HG02588 (cell line): ENCODE data around the gene MGRN1.

ENCODE experiments used
- ATAC-seq: cut with Tn5 transposase; IDR thresholded peaks from one replicate; pipeline ENCODE4 v1.9.1; 2021; ENCODE audit warnings: mild to moderate bottlenecking, moderate library complexity; ENCODE audit not compliant: unreplicated experiment

MGRN1 gene

DNA sequence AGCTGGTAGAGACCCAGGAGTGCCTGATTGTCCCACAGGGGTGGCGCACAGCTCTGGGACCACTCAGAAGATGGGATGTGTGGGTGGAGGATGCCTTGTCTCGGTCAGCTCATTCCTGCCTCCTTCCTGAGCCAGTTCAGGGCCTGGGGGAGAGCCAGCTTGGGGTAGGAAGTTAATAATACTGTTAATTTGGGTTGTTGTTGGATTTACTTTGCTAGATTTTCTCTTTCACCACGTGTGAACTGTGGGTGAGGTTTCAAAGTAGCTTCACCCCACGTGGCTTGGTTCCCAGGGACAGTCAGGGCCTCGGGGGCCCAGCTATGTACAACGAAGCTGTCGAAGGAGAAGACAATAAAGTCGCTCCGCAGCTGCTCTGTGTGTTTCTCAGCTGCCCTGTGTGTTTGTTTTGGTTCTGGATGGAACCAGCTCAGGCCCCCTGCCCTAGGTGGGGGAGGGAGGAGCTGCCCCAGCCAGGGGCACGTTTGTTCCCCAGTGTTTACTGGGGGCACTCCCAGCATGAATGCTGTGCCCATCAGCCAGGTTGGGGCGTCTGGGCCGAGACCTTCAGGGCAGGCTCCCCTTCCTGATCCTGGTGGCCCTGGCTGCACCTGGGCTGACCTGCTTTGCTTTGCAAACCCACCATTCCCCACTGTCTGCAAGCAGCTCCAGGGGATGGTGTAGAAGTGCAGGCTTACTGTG lies 71.0 kb downstream of the MGRN1 start:
- no peak for ATAC-seq

DNA sequence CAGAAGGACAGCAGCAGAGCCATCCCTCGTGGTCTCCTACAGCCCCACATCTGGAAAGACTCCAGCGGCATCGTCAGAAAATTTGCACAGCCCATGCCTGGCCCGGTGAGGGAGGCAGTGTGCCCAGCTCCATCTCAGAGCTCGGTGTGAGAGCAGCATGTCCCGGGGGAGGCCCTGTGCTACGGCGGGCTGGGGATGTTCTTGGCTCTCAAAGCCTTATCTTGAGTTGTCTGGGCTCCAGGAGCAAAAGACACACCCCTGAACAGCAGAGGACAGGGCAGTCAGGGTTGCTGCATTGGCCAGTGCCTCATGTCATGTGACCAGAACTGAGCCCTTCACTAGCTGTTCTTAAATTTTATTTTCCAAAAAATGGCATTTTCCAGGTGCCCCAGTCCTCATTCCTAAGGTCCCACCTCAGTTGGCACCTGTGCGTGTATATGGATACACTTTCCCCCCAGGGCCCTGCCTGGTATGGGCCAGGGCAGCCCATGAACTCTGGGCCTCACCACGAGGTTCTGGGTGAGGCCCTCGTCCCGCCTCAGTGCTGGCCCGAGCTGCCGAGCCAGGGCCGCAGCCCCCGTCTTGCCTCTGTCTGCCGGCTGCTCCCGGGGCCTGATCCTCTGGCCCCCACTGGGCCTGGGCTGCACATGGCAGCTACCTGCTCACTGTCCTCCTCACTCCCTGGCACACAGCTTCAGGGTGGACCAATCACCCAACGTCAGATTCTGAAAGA lies 71.7 kb downstream of the MGRN1 start:
- no peak for ATAC-seq

DNA sequence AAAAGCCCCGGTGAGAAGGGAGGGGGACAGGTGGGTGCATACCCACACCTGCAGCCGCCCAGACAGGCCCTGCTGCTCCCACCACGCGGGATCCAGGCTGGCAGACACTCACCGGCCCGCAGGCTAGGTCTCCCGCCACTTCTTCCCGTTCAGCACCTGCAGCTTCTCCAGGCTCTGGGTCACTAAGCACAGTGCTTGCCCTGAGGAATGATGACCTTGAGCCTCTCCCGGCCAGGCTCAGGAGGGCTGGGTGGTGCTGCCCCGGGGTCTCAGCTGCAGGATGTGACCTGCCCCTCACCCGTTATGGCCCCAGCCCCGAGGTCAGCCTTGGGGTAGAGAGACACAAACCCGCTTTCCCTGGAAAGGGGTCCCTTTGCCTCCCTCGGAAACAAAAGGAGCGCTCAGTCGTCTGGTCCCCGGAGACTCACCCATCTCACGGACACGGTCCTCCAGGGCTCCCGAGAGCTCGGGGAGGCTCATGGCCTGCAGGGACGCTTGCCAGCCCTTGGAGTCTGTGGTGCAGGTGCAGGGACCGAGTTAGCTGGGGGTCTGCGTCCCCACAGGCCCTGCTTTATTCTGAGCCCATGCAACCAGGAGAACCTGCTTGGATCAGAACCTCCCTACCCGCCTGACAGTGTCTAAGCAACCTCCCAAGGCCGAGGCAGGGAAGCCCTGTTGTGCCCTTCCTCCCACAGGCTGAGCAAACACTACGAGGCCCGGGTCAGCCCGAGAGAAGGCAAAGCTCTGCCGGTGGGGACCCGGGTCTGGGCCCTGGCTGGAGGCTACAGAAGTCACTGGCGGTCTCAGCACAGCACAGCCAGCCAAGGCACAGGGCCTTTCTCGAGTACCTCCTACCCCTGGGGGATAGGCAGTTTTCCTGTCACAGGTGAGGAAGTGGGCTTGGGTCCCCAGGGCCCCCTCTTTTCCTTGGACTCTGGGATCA lies 72.5 kb downstream of the MGRN1 start:
- ATAC-seq: no peak

DNA sequence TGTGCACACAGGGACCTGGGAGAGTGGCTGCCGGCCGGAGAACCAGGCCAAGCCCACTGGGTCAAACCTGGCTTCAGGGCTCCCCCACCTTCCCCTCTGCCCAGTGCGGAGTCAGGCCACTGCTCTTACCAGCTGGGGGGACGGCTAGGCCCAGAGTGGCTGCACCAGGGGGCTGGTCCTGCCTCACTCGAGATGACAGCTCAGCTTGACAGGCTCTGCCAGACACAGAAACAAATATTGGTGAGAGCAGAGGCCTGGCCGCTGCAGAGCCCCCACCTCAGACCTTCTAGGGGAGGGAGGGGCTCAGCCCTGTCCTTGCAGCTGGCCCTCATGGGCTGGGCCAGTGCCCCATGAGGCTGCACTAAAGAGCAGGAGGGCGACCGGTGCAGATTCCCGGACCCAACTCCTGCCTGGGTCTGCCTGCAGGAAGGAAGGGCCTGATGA lies 73.2 kb downstream of the MGRN1 start:
- ATAC-seq: no peak

DNA sequence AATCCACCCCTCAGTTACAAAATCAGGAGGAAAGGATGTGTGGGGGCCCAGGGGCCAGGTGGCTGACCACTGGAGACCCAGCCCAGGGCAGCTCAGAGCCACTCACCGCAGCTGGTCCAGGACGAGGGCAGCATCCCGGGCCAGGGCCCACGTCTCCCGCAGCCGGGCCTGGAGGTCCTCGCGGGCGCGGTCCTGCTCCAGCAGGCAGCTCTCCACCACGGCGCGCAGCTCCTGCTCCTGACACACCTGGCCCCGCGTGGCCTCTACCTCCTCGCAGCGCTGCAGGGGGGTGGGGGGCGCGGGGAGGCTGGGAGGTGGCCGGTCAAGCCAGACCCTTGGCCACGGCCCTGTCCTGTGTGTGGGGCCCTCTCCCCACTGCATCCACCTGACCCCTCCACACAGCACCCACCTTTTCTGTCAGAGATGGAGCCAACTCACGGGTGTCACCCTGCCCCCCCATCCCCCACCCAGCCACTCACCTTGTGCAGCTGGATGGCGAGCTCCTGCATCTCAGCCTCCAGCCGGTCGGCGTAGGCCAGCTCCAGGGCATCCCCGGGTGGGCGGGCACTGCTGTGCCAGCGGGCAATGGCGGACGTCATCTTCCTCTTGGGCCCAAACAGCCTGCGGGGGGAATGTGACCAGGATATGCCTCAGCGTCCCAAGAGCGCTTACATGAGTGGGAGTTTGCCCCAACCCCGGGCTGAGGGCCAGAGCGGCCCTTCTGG lies 73.9 kb downstream of the MGRN1 start:
- no peak for ATAC-seq

DNA sequence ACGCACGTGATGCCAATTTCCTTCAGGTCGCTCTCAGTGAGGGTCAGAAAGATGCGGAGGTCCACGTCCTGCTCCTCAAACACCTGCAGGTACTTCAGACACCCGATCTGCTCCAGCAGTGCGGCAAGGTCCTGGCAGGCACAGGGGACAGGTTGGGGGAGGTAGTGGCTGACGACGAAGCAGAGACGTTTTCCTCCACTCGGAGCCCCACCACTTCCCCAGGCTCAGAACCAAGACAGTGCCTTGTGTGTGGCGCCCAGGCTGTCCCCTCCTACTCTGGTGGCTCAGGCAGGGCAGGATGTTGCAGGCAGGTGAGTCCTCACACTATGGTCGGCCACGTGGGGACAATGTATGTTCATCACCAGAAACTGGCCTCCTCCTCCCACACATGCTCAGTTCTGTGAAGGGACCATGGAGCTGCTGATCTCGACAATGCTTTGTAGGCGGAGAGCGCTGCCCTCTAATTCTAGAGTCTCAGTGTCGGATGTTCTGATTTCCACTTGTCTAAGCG lies 74.5 kb downstream of the MGRN1 start:
- ATAC-seq: no peak

DNA sequence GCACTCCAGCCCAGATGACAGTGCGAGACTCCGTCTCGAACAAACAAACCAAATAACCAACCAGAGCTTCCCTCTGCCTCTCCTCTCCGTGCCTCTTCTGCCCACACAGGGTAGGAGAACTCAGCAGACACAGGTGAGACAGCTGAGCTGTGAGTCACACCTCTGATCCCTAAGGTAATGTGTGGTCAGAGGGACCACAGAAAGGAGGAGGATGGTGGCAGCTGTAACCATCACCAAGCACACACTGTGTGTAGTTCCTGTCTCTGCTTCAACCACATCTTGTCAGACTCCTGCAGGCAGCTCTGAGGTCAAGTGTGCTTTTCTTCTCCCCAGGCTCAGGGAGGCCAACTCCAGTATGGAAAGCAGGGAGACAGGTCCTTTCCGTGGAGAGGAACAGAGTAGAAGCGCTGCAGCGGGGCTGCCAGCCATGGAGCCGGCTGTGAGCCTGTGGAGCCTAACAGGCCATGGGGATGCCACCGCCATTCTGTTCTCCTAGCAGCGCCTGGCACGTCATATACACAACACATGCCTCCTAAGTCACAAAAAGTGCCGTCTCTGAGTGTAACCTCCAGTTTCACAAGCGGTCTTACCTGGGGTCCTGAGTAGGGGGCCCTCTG lies 75.9 kb downstream of the MGRN1 start:
- no peak for ATAC-seq

DNA sequence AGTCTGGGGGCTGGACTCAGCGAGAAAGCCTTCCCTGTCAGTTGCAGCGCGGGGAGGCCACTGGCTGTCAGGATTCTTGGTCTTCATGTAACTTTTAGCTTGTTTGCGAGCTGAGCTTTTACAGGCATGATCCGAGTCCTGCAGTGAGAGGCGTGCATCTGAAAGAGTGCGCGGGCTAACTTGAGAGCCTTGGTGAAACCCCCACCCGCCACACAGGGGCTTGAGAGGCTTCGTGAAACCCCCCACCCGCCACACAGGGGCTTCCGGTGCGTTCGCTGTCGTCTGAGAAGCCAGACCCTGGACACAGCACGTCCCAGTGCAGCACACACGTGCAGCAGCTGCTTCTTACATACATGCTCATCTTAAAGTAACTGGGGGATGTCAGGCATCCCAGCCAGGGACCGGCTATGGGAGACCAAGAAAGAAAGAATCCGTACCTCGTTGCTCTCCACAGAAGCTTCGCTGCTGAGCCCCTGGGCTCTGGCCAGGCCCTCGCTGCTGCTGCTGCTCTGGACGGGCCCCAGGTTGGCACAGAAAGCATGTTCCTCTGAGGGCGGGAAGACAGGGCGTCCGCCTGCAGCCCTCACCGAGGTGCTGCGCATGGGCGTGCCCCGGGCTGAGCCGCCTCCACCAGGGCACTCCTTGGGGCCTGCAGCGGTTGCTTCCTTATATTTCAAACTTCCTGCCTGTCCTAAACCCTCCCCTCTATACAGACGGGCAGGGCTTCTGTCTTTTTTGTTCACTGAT lies 76.5 kb downstream of the MGRN1 start:
- ATAC-seq: no peak

DNA sequence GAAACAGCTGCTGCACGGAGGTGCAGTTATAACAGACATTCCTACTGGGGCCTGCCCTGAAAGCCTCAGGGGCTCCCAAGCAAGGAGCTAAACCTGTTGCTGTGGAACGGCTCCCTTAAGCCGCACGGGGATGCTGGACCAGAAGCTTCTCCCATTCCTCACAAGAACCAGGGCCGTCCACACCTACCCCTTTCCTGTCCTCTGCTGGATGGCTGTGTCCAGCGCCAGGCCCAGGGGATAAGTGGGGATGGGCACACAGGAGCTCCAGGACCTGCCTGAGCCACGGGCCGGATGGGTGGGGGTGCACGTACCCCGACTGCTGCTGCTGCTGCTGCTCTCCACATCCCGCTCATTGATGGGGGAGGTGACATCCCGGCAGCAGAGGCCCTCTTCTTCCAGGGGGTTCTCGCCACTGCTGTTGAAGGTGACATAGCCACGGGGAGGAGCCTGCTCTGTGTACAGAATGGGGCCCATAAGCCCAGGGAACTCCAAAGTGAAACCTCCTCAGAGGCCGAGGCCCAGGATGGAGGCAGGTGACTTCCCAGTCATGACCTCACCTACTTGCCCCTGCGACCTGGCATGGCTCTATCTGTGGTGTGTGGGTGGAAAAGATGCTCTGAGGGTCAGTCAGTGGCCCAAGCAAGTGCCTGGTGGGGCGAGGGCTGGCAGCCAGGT lies 77.3 kb downstream of the MGRN1 start:
- no peak for ATAC-seq

DNA sequence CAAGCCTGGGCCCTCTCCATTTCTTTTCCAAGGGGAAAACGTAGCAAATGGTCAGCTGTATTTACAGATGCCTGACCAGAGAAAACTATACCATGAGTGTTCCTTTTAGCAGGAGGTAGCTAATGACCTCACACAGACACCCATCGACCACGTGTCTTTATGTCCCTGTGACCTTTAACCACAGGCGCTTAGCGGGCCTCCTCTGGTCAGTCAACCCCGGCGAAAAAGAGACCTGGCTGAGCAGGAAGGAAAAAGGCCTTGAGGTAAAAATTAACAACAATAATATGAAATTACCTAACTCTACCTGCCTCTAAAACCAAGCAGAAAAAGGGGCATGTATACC lies 77.8 kb downstream of the MGRN1 start:
- no peak for ATAC-seq

DNA sequence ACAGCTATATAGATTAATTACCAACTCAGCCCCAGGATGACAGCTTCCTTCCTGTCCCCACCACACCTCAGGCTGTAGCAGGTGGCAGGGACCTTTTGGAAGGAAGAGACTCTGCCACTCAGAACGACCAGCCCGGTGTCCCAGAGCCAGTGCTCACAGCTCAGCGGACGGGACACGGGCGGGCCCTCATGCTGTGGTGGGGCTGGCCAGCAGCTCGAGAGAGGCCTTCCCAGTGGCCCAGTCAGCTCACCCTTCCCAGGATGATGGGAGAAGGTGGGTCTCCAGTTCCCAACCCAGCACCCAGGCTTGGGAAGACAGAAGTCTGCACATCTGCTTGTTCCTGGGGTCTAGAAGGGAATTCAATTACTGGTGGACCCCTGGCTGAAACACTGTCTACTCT lies 79.3 kb downstream of the MGRN1 start:
- no peak for ATAC-seq

DNA sequence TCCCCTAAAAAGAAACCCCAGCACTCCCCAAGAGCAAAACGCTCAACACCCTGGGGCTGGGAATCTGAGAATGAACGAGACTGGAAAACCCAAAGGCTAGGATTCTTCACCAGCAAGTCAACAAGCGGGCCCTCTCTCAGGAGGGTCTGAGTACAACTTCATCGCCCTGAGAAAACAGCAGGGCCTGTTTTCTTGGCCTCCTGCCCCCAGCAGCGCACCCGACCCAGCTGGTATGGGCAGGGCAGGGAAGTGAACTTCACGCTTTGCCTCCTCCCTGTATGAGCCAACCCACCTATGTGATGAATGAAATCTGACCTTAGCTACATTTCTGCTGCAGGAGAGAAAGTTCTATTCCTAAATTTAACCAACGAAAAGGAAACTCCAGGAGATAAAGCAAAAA lies 79.9 kb downstream of the MGRN1 start:
- no peak for ATAC-seq

DNA sequence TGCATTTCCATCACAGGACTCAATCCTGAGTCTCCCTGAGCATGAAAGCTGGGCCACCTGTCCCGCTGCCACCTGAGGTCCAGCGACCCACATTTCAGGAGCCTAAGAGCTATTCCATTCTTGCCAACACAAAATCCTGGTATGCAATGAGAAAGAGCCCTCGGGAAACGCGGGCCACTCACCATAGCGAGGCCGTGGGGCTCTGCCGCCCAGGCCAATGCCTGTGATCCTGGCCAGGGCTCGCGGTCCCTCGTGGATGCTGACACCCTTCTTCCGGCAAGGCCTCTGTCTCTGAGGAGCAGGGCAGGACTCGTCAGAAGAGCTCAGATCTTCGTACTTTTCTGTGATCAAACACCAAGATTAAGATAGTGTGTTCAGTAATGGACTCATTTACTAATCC lies 80.3 kb downstream of the MGRN1 start:
- ATAC-seq: no peak

DNA sequence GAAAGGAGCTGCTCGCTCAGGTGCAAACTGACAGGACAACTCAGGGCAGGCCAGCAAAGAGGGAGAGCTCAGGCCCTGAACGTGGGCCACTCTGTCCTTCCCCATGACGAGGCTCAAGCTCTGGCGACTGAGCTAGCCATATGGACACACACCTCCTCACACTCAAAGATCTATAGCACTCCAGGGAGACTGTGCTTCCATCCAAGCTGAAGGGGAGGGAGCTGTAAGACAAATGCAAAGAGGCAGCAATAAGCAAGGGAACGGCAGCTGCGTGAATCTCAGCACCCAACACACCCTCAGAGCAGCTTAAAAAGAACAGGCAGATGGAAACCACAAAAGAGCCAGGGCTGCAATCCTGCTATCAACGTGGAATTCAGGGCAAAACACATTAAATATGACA lies 82.2 kb downstream of the MGRN1 start:
- no peak for ATAC-seq

DNA sequence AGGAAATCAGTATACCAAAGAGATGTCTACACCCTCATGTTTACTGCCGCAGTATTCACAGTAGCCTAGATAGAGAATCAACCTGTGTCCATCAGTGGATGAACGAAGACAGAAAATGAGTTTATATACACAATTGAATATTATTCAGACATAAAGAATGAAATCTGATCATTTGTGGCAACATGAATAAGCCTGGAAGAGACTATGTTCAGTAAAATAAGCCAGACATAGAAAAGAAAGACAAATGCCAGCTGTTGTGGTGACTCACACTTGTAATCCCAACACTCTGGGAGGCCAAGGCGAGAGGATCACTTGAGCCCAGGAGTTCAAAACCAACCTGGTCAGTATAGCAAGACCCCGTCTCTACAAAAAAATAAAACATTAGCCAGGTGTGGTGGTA lies 84.9 kb downstream of the MGRN1 start:
- no peak for ATAC-seq

DNA sequence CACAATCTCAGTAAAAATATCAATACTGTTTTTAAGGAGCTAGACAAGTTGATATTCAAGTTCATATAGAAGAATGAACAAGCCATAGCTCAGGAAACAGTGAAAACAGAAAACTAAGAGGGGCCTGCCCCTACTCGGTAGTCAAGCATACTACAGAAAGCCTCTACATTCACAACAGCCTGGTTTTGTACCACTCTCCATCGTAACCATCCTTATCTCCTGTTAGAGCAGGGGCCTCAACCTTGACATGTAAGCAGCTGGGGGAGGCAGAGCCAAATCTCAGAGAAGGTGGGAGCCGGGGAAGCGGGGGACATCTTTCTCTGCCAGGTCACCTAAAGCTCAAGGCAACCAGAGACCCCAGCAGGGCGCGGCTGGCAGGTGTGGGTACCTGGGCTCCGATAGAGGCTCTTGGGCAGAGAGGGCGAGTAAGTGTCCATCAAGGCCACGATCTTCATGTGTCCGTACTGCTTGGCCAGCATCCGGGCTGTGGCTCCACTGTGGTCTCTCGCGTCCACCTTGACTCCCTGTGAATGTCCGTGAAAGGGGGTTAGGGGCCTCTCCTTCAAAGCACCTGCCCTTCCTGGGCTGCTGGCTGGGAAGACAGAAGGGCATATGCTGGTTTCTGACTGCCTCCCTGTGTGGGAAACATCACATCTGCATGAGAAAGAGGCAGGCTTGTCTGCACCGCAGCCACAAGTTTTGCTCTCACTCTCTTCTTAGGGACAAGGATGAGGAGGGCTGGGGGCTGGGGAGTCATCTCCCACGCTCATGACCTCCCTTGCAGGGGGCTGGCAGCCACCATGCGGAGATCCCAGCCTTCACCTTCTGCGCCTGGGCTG lies 89.3 kb downstream of the MGRN1 start:
- ATAC-seq: no peak

DNA sequence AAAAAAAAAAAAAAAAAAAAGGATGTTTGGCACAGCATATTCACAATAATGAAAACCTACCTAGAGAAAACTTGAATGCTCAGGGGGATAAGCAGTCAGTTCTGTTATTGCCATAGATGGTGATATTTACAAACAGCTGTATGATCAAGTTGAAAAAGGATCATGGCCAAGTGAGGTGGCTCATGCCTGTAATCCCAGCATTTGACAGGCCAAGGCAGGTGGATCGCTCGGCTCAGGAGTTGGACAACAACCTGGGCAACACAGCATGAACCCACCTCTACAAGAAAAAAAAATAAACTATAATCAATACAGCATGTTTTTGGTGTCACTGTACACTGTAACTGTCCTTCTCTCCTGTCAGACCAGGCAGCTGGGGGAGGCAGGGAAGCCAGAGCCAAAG lies 90.4 kb downstream of the MGRN1 start:
- no peak for ATAC-seq

DNA sequence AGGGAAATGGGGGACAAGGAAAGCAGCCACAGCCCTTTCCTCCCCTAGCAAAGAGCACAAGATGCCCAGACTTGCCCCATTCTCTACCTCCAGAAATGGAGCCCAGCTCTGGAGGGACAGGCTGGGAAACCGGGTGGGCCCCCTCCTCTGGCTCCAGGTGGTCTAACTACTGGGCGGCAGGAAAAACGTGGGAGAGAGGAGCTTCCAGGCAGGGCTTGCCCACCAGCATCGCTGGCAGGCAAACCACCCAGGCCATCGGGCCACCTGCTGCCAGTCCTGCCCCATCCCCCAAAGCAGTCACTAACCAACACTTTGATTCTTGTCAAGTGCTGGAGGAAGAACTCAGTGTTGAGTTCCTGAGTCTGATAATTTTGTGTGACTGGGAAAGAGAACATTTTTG lies 93.8 kb downstream of the MGRN1 start:
- no peak for ATAC-seq
